ENCODE data around the gene SLC16A9. TPM values are rescaled to one million over a fixed set of nuclear protein-coding genes. Genes with fewer than 3 reads are reported as not detected.
"Not testable (repeated sequence)": the region's sequence is repeated elsewhere in the genome, so short reads cannot be mapped to it uniquely, and the experiment has no call there.

SLC16A9 gene
- 1.0 and 1.1 TPM in 2 replicates for total RNA-seq

GRCh38 chr10:59709395-59710125 lies at the start of gene SLC16A9:
TSS of gene SLC16A9 (minus strand) at chr10:59709850. CDS start at chr10:59684291, 25,559 bp downstream.
- peak; percentile 28 for DNase-seq (ENCODE audit: low read depth)

- no peak for DNase-seq (ENCODE audit: low read depth)
These were observed 48.3 kb upstream of the SLC16A9 start for GRCh38 chr10:59757966-59758365.

GRCh38 chr10:59754951-59755350 lies 45.3 kb upstream of the SLC16A9 start:
- no peak for DNase-seq (ENCODE audit: low read depth)

GRCh38 chr10:59753267-59753666 lies 43.6 kb upstream of the SLC16A9 start, which contains the start of gene MRLN:
TSS of gene MRLN (minus strand) at chr10:59753455.
- no peak for DNase-seq (ENCODE audit: low read depth)

- DNase-seq (ENCODE audit: low read depth), result no peak
These were observed 42.8 kb upstream of the SLC16A9 start for GRCh38 chr10:59752278-59752940.

GRCh38 chr10:59750155-59750945 lies 40.7 kb upstream of the SLC16A9 start:
- no peak for DNase-seq (ENCODE audit: low read depth)

- peak; percentile 87 for DNase-seq (ENCODE audit: low read depth)
These were observed 39.2 kb upstream of the SLC16A9 start for GRCh38 chr10:59748834-59749233.

GRCh38 chr10:59745163-59745650 lies 35.6 kb upstream of the SLC16A9 start:
- no peak for DNase-seq (ENCODE audit: low read depth)

GRCh38 chr10:59744762-59745161 lies 35.1 kb upstream of the SLC16A9 start:
- not testable (repeated sequence) for DNase-seq (ENCODE audit: low read depth)

- DNase-seq (ENCODE audit: low read depth), result not testable (repeated sequence)
These were observed 34.5 kb upstream of the SLC16A9 start for GRCh38 chr10:59744156-59744555.

- no peak for DNase-seq (ENCODE audit: low read depth)
These were observed 31.9 kb upstream of the SLC16A9 start for GRCh38 chr10:59741583-59741982.

GRCh38 chr10:59741048-59741447 lies 31.4 kb upstream of the SLC16A9 start:
- DNase-seq (ENCODE audit: low read depth), result peak; percentile 6

- no peak for DNase-seq (ENCODE audit: low read depth)
These were observed 27.1 kb upstream of the SLC16A9 start for GRCh38 chr10:59736749-59737148.

- peak; percentile 81 for DNase-seq (ENCODE audit: low read depth)
These were observed 25.6 kb upstream of the SLC16A9 start for GRCh38 chr10:59735296-59735695.

- no peak for DNase-seq (ENCODE audit: low read depth)
These were observed 24.4 kb upstream of the SLC16A9 start for GRCh38 chr10:59734014-59734462.

- DNase-seq (ENCODE audit: low read depth), result not testable (repeated sequence)
These were observed 23.8 kb upstream of the SLC16A9 start for GRCh38 chr10:59733321-59734013.

- DNase-seq (ENCODE audit: low read depth), result not testable (repeated sequence)
These were observed 23.2 kb upstream of the SLC16A9 start for GRCh38 chr10:59732849-59733248.

- DNase-seq (ENCODE audit: low read depth), result not testable (repeated sequence)
These were observed 19.5 kb upstream of the SLC16A9 start for GRCh38 chr10:59729167-59729566.

GRCh38 chr10:59724098-59724938 lies 14.7 kb upstream of the SLC16A9 start:
- peak; percentile 18 for DNase-seq (ENCODE audit: low read depth)

- no peak for DNase-seq (ENCODE audit: low read depth)
These were observed 10.7 kb upstream of the SLC16A9 start for GRCh38 chr10:59720377-59720776.
